Activated gamma-delta T cell (primary cell): Measurements from ENCODE around the gene DGCR2.
"Not testable (repeated sequence)": the region's sequence is repeated elsewhere in the genome, so short reads cannot be mapped to it uniquely, and the experiment has no call there.

Experiments used
- DNase-seq: peaks from one replicate; lab custom pipeline; 2025; lab: John Stamatoyannopoulos, UW

DGCR2 gene

GRCh38 chr22:19061471-19062138 lies 60.6 kb downstream of the DGCR2 start:
- DNase-seq = no peak

GRCh38 chr22:19060356-19061009 lies 61.7 kb downstream of the DGCR2 start:
- no peak for DNase-seq

GRCh38 chr22:19059481-19060278 lies 62.5 kb downstream of the DGCR2 start:
- DNase-seq = no peak

GRCh38 chr22:19058713-19059451 lies 63.3 kb downstream of the DGCR2 start:
- no peak for DNase-seq

GRCh38 chr22:19057999-19058491 lies 64.2 kb downstream of the DGCR2 start:
- DNase-seq = no peak

- DNase-seq = no peak
These were observed 64.7 kb downstream of the DGCR2 start for GRCh38 chr22:19057539-19057938.

GRCh38 chr22:19056951-19057401 lies 65.2 kb downstream of the DGCR2 start:
- DNase-seq = no peak

GRCh38 chr22:19055801-19056200 lies 66.4 kb downstream of the DGCR2 start:
- DNase-seq = no peak

GRCh38 chr22:19052941-19053541 lies 69.2 kb downstream of the DGCR2 start:
- no peak for DNase-seq

GRCh38 chr22:19051381-19052072 lies 70.7 kb downstream of the DGCR2 start:
- DNase-seq = no peak

GRCh38 chr22:19050847-19051246 lies 71.4 kb downstream of the DGCR2 start:
- DNase-seq = not testable (repeated sequence)

GRCh38 chr22:19050117-19050516 lies 72.1 kb downstream of the DGCR2 start:
- DNase-seq = no peak

GRCh38 chr22:19048531-19048930 lies 73.7 kb downstream of the DGCR2 start:
- no peak for DNase-seq

GRCh38 chr22:19047993-19048392 lies 74.2 kb downstream of the DGCR2 start:
- DNase-seq = no peak

GRCh38 chr22:19046719-19047609 lies 75.2 kb downstream of the DGCR2 start:
- DNase-seq = no peak

GRCh38 chr22:19046287-19046686 lies 75.9 kb downstream of the DGCR2 start:
- DNase-seq = no peak

- DNase-seq = no peak
These were observed 77.1 kb downstream of the DGCR2 start for GRCh38 chr22:19045094-19045493.

GRCh38 chr22:19044381-19044780 lies 77.8 kb downstream of the DGCR2 start:
- DNase-seq = no peak

GRCh38 chr22:19043121-19044085 lies 78.8 kb downstream of the DGCR2 start:
- DNase-seq = no peak
